ENCODE results near the gene TMCO5A. TPM values are rescaled to one million over a fixed set of nuclear protein-coding genes. Genes with fewer than 3 reads are reported as not detected.

Gene TMCO5A
- total and polyA plus RNA-seq, 2 of the 8 experiments (the other 6 are each of a cell fraction or from before 2014, with no cell fraction given) = not detected

DNA sequence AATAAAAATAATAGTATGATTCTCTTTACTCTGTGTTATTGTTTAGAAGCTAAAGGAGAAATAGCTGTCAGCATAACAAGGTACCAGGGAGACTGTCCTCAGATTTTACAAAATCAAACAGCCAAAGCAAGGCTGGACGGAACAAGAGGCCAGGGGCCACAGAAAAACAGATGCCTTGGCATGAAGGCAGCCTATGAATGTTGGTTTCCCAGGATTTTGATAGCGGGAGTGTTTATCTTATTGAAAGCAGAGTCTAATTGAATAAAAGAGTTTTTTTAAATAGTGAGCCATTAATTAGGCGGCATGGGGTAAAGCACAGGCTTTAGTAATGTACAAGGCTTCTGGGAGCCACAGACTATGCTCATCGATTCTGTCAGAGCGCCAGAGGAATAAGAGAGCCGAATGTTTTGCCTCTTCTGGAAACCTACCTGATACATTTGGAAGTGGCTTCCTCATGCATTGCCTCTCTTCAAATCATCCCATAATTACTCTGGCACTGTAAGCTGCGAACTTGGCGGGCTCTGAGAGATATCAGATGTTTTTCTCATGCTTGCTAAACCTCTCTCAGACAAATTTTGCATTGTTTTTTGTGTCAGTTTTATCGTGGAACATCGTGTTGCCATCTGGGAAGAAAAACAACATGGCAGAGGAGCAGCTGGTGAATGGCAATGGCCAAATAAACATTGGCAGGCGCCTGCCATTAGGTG is 30.4 kb upstream of the TMCO5A start (continued):
- no peak for TF ChIP-seq TAF7 (optimal IDR thresholded peaks at IDR 0.05; ENCODE audit: borderline replicate concordance, low read depth, low read length)
- TF ChIP-seq SIN3A (conservative IDR thresholded peaks at IDR 0.05 in 1 of 2, IDR thresholded peaks at IDR 0.05 in 1 of 2; ENCODE audit: low read depth in 1 of 2, low read length in 2 of 2) = no peak
- TF ChIP-seq BRCA1 (IDR thresholded peaks at IDR 0.05; ENCODE audit: low read depth, low read length) = no peak
- TF ChIP-seq SP2 (IDR thresholded peaks at IDR 0.05; ENCODE audit: low read length) = no peak
- TF ChIP-seq CHD2 (IDR thresholded peaks at IDR 0.05; ENCODE audit: low read length) = no peak

All from H1 (cell line).